CMK (cell line): ENCODE measurements around the gene CACNB2.

Experiments used
- DNase-seq: peaks from one replicate; pipeline ENCODE4 v3.0.0-alpha.2; 2010; ENCODE audit warnings: low read depth

CACNB2 gene

DNA sequence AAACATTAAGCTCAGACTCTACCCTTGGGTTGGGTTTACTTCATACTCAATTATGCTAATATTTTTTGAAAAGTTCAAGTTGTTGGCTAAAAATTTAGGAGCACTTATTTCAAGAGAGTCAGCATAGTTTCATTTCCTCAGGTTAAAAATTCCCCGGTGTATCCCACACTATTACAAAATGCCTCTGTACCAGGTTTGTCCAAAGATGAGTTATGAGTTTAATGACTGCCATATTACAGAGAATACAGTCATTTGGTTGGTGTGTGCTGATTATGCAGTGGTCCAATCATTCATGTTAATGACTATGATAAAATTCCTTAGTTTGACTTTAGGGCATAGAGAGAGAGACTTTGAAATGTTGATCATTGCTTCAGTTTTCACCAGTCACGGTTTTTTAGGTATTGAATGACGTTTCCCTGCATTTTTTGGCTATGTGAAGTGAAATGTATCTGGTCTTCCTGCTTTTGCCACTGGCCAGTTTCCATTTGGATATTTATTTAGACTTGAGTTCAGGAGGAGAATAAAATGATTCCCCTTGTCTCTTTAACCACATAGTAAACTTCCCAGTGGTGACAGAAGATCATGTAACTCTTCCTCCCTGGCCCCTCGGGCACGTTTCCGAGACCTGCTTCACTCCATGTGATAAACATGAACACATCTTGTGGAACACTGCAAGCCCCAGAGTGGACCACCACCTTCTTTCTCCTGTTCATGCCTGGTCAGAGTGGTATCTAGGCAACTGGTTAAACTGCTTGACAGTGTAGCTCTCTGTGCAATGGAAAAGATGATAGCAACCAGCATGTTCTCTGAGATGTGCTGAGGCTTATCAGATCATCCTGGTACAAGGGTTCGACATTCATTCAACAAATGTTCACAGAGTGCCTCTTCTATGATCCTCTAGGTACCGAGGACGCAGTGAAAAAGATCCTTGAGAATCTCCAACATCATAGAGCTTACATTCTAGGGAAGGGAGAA lies 153.6 kb downstream of the CACNB2 start:
- DNase-seq: no peak

DNA sequence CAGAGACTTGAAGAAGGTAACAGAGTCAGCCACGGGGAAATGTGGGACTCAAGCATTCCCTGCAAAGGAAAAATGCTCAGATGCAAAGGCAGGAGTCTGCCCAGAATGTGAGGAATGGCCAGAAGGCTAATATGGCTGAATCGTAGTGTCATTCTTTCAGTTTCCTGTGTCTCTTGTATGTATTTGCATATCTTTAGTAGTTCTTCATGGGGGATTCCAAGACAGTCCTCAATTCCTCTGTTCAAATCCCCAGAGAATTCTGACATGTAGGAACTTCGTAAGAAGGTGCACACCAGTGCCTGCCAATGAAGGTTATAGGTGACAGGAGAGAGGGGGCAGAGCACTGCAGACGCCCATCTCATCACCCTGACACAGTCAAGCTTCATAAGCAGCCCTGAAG lies 154.4 kb downstream of the CACNB2 start:
- DNase-seq: no peak

DNA sequence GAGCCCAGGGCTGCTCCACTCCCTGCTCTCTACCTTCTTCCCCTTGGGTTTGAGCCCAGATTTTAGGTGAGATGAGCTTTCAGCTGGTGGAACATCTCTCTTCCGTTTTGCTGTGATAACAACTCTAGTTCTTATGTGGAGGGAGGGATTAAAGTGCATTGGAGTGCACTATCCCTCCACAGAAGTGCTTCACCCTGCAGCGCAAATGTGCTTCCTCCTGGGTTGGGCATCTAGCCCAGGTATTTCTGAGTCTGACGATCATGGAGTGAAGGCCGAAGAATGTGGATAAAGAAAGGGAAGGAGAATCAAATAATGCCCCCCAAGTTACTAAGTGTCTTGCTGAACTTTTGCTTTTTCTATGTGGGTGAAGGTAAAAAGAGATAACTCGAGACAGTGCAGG lies 157.4 kb downstream of the CACNB2 start:
- no peak for DNase-seq

DNA sequence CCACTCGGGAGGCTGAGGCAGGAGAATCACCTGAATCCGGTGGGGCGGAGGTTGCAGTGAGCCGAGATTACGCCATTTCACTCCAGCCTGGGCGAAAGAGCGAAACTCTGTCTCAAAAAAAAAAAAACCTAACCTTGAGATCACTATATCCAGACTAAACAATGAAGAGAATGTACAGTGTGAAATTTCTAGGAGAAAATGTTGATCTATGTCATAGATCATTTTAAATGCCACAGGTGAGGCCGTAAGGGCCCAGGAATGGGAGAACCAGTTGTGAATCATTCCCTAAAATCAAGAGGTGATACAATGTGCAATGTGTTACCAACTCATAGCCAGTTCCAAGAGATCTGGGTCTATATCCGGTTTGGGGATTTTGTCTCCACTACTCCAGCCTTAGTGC lies 158.0 kb downstream of the CACNB2 start:
- no peak for DNase-seq

DNA sequence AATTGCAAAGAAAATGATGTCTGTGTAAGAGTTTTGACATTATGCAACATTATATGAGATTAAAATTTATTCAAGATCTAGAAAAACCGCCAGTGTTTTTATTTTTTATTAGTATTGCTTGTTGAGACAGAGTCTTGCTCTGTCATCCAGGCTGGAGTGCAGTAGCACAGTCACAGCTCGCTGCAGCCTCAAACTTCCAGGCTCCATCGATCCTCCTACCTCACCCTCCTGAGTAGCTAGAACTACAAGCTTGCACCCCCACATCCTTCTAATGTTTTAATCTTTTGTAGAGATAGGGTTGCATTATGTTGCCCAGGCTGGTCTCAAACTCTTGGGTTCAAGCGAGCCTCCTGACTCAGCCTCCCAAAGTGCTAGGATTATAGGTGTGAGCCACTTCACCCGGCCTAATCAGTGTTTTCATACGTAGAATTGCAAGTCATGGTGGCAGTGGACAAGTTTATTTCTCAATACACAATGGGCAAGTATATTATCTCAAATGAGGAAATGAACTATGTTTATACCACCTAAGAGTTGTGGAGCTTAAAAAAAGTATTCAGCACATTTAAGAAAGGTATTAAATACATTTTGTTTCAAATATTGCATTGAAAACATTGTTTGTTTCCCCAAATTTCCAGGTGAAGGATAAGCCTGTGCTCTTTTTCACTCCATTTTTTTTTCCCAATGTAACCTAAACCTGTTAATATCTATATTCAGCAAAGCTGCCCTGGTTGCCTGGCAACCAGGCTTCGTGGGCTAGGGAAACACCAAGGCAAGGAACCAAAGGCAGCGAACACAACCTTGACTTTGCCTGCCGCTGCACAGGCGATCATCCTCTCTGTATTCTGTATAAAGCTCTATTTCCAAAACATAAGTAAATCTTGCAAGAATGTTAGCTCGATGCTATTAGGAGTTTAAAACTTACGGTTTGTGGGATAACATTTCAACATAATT lies 163.9 kb downstream of the CACNB2 start:
- no peak for DNase-seq

DNA sequence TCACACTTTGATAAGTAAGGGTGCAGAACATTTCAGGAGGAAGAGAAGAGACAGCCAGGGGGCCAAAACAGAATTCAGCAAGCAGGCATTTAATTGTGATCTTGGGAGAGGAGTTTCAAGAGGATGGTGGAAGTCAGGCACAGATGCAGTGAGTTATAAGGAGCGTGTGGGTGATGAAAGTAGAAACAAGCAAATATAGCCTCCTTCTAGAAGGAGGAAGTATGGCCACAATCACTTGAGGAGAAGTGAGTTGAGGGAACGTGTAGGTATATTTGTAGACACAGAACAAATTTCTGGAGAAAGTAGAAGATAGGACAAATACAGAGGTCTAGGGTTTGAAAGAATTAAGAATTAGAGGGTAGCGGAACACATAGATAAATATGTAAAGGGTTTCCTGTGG lies 165.8 kb downstream of the CACNB2 start:
- DNase-seq: no peak

DNA sequence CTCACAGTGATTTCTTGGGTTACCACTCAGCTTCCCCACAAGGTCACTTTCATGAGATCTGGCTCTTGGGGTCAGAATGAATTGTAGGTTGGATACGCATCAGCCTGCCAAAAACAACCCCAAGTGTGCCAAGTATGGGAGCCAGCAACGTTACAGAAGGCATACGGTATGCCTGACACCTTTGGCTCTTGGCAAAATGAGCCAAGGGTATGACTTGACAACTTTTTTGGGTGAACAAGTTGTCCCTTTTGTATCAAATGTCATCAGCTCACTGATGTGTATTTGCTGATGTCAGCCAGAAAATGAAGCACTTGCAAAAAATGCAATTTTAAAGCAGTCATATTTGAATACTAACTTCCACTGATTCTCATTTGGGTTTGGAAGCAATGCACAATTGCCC lies 168.4 kb downstream of the CACNB2 start:
- no peak for DNase-seq

DNA sequence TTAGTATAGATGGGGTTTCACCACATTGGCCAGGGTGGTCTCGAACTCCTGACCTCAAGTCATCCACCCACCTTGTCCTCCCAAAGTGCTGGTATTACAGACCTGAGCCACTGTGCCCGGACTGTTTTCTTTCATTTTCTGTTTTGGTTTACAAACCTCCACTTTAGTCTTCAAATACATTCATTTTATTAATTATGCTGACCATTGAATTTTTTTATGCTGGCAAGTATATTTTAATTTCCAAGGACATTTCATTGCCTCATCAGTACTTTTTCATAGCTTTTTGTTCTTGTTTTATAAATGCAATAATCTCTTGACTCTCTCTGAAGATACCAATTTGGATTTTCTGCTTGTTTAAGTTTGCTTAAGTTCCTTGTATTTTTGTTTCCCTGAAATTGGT lies 170.5 kb downstream of the CACNB2 start:
- no peak for DNase-seq

DNA sequence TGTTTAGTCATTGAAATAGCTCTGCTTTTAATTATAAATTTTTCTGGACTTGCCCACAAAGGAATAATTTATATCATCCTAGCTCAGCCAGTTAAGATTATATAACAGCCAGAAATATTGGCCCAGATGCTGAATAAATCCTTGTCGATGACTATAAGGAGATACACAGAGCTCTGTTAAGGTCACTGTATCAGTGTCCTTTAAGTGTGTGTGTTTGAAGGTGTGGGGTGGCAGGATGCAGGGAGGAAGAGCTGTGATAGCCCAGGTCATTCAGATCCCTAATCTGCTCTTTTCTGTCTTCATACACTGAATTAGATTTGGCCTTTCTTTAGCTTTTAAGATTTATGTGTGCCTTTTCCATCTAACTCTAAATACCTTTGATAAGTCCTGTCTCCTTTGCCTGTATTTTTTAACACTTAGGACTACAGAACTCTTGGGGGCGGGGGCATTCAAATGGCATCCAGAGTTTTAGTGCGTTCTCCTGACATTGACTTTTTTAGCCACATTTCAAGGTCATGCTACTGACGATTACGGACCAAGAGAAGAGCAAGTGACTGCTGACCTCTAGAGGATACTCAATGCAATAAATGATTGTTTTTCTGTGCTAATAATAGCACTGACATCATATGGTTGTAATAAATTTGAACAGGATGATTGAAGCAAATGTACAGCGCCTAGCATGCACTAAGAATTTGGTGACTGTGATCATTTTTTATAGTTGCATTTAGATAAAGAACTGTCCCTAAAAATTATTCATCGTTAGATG lies 172.3 kb downstream of the CACNB2 start:
- no peak for DNase-seq

DNA sequence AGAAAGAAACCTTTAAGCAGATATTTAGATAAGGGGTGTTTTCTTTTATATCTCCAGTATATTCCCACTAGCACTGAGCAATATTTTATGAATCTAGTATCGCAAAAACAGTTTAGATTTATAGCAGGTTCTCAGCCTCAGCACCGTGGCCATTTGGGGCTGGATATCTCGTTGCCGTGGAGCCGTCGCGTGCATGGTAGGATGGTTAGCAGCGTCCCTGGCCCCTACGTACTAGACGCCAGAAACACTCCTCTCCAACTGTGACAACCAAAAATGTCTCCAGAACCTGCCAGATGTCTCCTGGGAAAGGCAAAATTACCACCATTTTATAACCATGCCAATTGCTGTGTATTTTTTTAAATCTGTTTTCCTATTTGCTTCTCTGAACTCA lies 172.9 kb downstream of the CACNB2 start:
- DNase-seq: no peak

DNA sequence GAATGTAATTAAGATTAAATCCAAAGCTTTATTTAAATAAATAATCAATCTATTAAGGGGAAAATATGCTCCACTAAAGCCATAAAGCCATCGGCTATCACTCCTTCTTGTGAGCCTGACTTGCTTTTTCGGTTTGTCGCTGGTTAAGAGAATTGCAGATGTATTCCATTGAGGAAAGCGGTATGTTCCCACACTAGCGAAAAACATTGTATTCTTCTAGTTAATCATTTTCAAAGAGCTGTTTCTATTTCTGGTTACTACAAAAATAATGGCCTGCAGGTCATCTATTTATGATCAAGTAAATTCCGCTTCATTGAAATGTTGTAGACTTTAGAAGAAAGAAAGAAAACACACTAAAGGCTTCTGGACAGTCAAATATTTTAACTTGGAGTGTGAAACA lies 173.4 kb downstream of the CACNB2 start:
- DNase-seq: no peak

DNA sequence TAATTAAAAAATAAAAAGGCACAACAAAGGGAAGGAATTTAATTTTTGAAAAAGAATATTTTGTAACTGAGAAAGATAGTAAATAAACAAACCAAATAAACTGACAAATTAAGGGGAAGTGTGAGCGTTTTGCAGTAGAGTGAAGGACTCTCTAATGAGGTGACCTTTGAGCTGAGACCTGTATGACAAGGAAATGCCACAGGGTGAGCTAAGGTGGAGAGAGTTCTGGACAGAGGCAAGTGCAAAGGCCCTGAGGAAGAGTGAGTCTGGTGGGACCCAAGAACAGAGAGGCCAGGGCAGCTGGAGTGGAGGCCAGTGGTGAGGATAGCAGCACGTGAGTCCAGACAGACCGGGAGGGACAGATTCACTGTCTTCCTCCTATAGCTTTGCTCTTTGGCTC lies 179.4 kb downstream of the CACNB2 start:
- DNase-seq: no peak

DNA sequence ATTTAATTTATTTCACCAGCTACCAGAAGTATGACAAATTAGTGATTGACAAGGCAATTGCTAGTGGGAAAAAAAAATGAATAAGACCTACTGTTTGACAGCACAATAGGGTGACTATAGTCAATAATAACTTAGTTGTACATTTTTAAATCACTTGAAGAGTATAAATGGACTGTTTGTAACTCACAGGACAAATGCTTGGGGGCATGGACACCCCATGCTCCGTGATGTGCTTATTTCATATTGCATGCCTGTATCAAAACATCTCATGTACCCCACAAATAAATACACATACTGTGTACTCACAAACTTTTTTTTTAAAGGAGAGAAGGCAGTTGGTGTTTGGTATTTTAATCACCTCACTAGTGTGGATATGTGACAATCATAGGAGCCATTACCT lies 181.1 kb downstream of the CACNB2 start:
- DNase-seq: no peak

DNA sequence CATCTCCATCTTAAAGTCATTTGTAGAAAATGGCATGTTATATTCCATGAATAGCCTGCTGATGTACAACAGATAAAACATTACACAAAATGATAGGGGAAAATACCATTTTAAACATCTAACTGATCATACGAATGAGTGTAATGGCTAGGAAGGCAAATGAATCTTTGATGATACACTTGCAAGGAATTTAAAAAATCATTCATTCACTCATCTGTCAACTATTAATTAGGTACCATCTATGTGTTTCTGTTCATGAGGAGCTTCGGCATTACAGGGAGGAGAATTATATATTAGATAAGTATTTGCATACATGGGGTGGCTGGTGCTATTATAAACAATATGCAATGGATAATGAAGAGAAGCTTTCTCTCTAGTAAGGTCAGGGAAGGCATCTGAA lies 183.7 kb downstream of the CACNB2 start:
- DNase-seq: no peak

DNA sequence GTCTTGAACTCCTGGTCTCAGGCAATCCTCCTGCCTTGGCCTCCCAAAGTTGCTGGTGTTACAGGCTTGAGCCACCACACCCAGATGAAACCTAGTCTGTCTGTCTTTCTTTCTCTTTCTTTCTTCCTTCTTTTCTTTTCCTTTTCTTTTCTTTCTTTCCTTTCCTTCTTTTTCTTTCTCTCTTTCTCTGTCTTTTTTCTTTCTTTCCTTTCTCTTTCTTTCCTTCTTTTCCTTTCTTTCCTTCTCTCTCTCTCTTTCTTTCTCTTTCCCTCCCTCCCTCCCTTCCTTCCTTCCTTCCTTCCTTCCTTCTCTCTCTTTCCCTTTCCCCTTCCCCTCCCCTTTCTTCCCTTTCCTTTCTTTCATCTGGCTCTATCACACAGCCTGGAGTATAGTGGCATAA lies 185.2 kb downstream of the CACNB2 start:
- DNase-seq: no peak

DNA sequence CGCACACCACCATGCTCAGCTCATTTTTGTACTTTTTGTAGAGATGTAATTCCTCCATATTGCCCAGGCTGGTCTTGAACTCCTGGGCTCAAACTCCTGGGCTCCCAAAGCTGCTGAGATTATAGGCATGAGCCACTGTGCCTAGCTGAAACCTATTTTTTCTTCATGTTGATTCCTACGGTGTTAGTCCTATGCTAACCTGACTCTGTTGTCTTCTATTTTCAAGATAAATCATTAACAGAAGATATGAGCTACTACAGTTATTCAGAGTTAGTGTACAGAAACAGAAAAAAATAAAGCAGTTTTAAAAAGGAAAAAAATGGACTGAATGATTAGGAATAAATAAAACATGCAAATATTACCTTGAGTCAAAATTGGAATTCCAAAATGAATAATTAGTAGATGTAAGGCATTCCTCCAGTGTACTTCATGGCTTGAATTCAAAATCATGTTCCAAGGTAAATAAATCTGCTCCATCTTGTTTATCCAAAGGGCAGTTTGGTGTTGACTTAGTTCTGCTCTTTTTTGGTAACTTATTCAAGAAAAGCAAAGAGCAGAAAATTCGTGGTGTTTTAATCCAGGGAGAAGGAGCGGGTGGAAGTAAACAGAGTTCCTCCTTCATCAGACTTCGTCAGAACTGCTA lies 185.8 kb downstream of the CACNB2 start:
- DNase-seq: no peak

DNA sequence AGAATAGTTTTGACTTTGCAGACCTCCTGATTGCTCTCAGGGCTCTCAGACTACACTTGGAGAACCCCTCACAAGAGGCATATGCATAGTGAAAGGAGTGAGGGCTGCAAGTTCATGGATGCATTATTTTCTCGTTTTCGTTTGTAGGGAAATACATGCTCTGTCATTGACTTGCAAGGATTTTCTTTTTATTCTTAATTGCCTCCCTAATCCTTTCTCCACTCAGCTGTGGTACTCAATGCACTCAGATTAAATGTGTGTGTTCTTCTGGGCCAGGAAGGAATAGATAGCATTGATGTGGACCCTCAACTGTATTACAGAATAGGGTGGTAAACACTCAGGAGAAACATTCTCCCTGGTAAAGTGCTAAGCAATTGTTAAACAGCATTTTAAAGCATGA lies 188.7 kb downstream of the CACNB2 start:
- no peak for DNase-seq

DNA sequence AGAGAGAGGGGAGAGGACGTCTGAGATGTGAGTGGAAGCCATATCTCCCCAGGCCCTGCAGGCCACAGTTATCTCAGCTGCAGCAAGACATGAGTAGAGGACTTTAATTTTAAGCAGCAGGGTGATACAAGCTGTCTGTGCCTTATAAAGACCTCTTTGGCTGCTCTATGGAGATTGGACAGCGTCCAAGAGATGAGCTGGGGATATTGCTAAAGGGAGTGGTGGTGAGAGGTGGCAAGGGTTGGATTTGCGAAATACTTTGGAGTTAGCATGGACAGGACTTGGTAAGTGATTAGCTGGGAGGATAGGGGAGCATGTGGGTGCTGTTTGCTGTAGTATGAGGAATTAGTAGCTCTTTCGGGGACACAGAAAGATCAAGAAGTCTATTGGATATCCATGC lies 191.8 kb downstream of the CACNB2 start:
- DNase-seq: no peak

DNA sequence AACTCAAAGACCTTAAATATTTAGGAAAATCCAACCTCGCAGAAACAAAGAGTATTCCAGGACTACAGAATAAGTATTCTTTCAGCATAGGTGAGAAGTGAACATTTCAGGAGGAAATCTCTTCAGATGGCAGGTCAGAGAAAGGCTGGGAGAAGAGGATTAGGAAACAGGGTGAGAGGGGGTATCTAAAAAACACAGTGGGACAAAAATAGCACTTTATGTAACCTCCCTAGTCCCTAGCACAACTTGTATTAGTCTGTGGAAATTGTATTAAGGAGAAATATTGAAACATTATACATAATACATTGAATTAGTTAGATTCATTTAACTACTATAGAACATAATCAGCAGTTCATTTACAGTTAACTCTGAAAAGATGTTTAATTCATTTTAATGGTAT lies 192.3 kb downstream of the CACNB2 start:
- no peak for DNase-seq

DNA sequence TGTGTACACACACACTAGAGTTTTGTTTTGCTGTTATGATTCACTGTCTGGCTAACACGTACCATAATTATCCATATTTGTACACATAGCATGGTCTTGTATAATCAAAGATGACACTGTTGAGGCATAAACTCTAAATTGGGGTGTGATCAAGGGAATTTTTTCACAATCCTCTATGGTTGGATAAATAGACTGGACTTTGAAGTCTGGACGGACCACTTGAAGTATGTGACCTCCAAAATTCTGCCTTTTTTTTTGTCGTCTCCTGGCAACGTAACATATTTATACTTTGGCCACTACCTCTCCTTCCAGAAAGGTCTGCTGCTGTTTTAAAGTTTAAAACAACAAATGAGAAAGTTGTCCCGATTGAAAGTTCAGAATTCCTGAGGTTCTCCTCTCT lies 193.4 kb downstream of the CACNB2 start:
- no peak for DNase-seq

DNA sequence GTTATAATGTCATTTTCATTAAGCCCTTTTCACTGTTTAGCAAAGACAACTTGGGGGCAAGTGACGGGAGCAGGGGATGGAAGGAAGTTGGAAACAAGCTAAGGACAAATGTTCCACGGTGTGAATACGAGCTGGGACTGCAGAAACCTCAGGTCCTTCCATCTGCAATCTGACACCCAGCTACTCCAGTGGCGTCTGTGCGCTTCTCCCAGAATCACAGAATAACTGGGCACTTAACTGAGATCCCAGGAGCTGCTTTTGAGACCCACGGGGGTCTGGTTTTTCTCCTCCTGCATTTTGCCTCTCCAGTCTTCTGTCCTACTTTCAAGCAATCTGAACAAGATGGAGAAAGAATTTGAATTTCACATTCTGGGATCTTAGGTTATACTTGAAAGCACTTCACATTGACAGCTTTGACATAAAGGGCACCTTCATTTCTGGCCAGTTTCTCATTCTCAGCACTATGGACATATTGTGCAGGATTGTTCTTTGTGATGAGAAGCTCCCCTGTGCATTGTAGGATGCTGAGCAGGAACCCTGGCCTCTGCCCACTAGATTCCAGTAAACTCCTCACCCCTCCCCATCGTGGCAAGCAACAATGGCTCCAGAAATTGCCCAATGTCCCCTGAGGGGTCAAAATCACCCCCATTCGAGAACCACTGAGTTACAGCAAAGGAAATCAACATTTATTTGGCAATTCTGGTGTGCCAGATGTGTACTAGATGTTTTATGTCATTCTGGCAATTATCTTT lies 194.1 kb downstream of the CACNB2 start:
- DNase-seq: no peak
